Smooth muscle cell (in vitro differentiated cells): ENCODE data around the gene HMG20A. TPM values are rescaled to one million over a fixed set of nuclear protein-coding genes. Genes with fewer than 3 reads are reported as not detected.

ENCODE experiments used
- DNase-seq: peaks from one replicate; lab custom pipeline; 2025; ENCODE audit not compliant: unreplicated experiment; lab: John Stamatoyannopoulos, UW
- H2AFZ ChIP-seq: fragments of 200-600 bp; sonication (generic); 2 replicates; pipeline ENCODE4 v1.6.0; 2016; ENCODE audit warnings: antibody characterized with exemption, low read depth, mild to moderate bottlenecking
- H3F3A ChIP-seq: fragments of 200-600 bp; sonication (generic); 2 replicates; pipeline ENCODE4 v1.6.0; 2017; ENCODE audit warnings: antibody characterized with exemption, low read depth
- H3K27ac ChIP-seq: fragments of 200-600 bp; sonication (generic); 2 replicates; pipeline ENCODE4 v1.5.1; 2016; ENCODE audit warnings: low read depth, mild to moderate bottlenecking
- H3K27me3 ChIP-seq: fragments of 200-600 bp; sonication (generic); 2 replicates; pipeline ENCODE4 v1.6.1; 2016; ENCODE audit warnings: low read depth, mild to moderate bottlenecking
- H3K36me3 ChIP-seq: fragments of 200-600 bp; sonication (generic); 2 replicates; pipeline ENCODE4 v1.5.1; 2016; ENCODE audit warnings: low read depth
- H3K4me1 ChIP-seq: fragments of 200-600 bp; sonication (generic); 2 replicates; pipeline ENCODE4 v1.5.1; 2016; ENCODE audit warnings: low read depth
- H3K4me2 ChIP-seq: fragments of 200-600 bp; sonication (generic); 2 replicates; pipeline ENCODE4 v1.6.0; 2016; ENCODE audit warnings: mild to moderate bottlenecking
- H3K4me3 ChIP-seq: fragments of 200-600 bp; sonication (generic); 2 replicates; pipeline ENCODE4 v1.5.1; 2016; ENCODE audit warnings: mild to moderate bottlenecking
- H3K79me2 ChIP-seq: fragments of 200-600 bp; sonication (generic); 2 replicates; pipeline ENCODE4 v1.6.0; 2016; ENCODE audit warnings: low read depth, mild to moderate bottlenecking
- H3K9ac ChIP-seq: fragments of 200-600 bp; sonication (generic); 2 replicates; pipeline ENCODE4 v1.6.0; 2016; ENCODE audit warnings: low read depth
- H3K9me3 ChIP-seq: fragments of 200-600 bp; sonication (generic); replicated peaks from 2 replicates; pipeline ENCODE4 v1.5.1; 2016; ENCODE audit warnings: low read depth
- H4K20me1 ChIP-seq: fragments of 200-600 bp; sonication (generic); 2 replicates; pipeline ENCODE4 v1.6.0; 2016; ENCODE audit warnings: low read depth
- WGBS: methylation state at CpG from one replicate; pipeline ENCODE4 v1.1.7; 2016; ENCODE audit warnings: low lambda C conversion rate; 5-methylcytosine and 5-hydroxymethylcytosine counted together
- polyA plus RNA-seq: library from polyadenylated mRNA; unstranded; fragments of >200 nt; fragmentation: Nextera tagmentation; extraction: Ambion mirVana; gene quantifications from 2 replicates; pipeline ENCODE4 v1.2.1, GENCODE V29; 2016
- total RNA-seq: library from RNA; depleted of rRNA; stranded (reverse); fragments of >200 nt; gene quantifications from 2 replicates; pipeline ENCODE4 v1.2.3, GENCODE V29; 2014
- TF ChIP-seq, protein P1 (sequence below): fragments of 200-600 bp; sonication (generic); IDR thresholded peaks from 2 replicates; pipeline ENCODE4 v1.5.1; 2017; ENCODE audit warnings: borderline replicate concordance, mild to moderate bottlenecking, antibody characterized with exemption; ENCODE audit not compliant: insufficient read depth, poor library complexity, severe bottlenecking

The HMG20A gene
- total and polyA plus RNA-seq, 2 experiments from 2014 or later = 20.5 to 40.3 TPM

DNA sequence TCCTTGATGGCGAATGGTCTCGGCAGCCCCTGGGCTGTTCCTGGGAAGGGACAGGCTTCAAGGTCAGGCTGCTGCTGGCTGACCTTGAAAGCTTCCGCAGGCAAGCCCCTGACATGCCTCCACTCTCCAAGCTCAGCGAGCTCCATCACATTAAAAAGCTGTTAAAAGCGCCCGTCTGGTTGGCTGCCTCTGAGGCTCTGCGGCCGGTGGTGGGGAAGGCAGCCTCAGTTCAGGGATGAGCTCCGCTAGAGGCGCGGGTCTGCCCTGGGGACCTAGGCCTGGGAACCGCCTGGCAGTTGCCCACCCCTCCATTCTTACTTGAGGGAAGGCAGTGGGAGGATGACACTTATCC lies 108.3 kb downstream of the HMG20A start:
- Histone ChIP-seq H3K4me3 (no peak overlapping the region), H3K9ac (no peak overlapping the region), H4K20me1 (no peaks in the 10 kb centered on the region), H3K4me2 (no peak overlapping the region), H3F3A (peaks cover 13% of the 10 kb centered on the region), H3K79me2 (no peaks in the 10 kb centered on the region), H3K36me3 (no peaks in the 10 kb centered on the region), H3K4me1 (peaks cover 41% of the 10 kb centered on the region), H3K27me3 (no peaks in the 10 kb centered on the region), H3K27ac (no peak overlapping the region), H3K9me3 (no peaks in the 10 kb centered on the region), H2AFZ (no peak overlapping the region)
- 67% methylated on average over 12 of the region's 12 CpGs for WGBS
- TF ChIP-seq, protein P1, sequence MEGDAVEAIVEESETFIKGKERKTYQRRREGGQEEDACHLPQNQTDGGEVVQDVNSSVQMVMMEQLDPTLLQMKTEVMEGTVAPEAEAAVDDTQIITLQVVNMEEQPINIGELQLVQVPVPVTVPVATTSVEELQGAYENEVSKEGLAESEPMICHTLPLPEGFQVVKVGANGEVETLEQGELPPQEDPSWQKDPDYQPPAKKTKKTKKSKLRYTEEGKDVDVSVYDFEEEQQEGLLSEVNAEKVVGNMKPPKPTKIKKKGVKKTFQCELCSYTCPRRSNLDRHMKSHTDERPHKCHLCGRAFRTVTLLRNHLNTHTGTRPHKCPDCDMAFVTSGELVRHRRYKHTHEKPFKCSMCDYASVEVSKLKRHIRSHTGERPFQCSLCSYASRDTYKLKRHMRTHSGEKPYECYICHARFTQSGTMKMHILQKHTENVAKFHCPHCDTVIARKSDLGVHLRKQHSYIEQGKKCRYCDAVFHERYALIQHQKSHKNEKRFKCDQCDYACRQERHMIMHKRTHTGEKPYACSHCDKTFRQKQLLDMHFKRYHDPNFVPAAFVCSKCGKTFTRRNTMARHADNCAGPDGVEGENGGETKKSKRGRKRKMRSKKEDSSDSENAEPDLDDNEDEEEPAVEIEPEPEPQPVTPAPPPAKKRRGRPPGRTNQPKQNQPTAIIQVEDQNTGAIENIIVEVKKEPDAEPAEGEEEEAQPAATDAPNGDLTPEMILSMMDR = no peak
- DNase-seq = no peak

DNA sequence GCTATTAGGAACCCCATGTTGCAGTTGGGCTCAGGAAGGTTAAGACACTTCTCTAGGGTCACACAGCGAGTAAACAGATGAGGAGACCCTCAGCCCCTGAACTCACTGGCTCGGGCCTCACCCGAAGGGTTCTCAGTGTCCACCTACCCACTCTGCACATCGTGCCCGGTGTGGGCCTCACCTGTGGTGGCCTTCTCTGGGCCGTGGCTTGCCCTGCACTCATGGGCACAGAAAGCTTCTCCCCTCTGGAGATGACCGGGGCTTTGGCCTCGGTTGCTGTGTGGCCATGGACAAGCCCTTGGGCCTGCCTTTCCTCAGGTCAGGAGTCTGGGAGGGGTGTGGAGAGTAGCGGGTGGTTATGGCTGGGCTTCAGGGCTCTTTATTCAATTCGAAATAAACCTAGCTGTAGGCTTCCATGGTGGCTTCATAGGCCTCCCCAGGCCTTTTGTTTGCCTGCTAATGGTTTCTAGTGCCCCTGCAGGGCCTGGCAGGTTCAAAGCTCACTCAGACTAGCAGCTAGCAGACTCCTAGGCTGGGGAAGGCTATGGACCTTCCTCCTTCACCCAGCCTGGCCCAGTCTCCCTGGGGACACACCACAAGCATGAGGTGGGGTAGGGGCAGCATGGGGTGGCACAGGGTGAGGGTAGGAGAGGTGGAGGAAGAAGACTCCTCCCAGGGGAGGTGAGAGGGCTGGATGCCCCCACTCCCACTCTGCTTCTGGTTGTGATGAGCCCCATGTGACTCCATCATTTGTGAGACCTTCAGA lies 108.9 kb downstream of the HMG20A start:
- Histone ChIP-seq H3K27ac (no peak overlapping the region), H3K4me3 (no peak overlapping the region), H3K4me2 (no peak overlapping the region), H3F3A (peaks cover 13% of the 10 kb centered on the region), H2AFZ (no peak overlapping the region), H3K27me3 (no peaks in the 10 kb centered on the region), H3K79me2 (no peaks in the 10 kb centered on the region), H3K9me3 (no peaks in the 10 kb centered on the region), H3K36me3 (no peaks in the 10 kb centered on the region), H3K4me1 (peaks cover 41% of the 10 kb centered on the region), H3K9ac (no peak overlapping the region), H4K20me1 (no peaks in the 10 kb centered on the region)
- TF ChIP-seq, protein P1 = no peak
- no peak for DNase-seq
- WGBS = 97% methylated on average over 10 of the region's 10 CpGs

DNA sequence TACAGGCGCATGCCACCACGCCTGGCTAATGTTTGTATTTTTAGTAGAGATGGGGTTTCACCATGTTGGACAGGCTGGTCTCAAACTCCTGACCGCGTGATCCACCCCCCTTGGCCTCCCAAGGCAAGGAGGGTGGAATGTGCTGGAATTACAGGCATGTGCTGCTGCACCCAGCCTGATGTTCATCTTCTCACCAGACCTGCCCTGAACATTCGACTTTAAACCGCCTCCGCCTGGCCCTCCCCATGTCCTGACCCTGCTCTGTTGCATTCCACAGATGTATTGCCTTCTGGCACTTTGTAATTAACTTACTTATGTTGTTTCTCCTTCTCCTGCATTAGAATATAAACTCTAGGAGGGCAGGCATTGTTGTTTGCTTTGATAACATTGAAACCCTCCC lies 109.9 kb downstream of the HMG20A start:
- no peak overlapping the region for H3K9ac ChIP-seq
- WGBS = 69% methylated on average over 7 of the region's 7 CpGs
- DNase-seq = no peak

More for the DNA sequence above, 109.9 kb downstream of the HMG20A start:
- Histone ChIP-seq H3K27me3 (no peaks in the 10 kb centered on the region), H2AFZ (no peak overlapping the region), H4K20me1 (no peaks in the 10 kb centered on the region), H3K4me1 (peaks cover 33% of the 10 kb centered on the region), H3K36me3 (no peaks in the 10 kb centered on the region), H3K4me3 (no peak overlapping the region), H3K4me2 (no peak overlapping the region), H3K79me2 (no peaks in the 10 kb centered on the region), H3F3A (peaks cover 13% of the 10 kb centered on the region), H3K27ac (no peak overlapping the region), H3K9me3 (no peaks in the 10 kb centered on the region)
- TF ChIP-seq, protein P1 = no peak
